ENCODE measurements around the gene DESI2. TPM values are rescaled to one million over a fixed set of nuclear protein-coding genes. Genes with fewer than 3 reads are reported as not detected.
A peak's percentile ranks its signal among the peaks of the same experiment; 100 is the strongest.

The DESI2 gene
- total and polyA plus RNA-seq, 2 donors (not counting 1 experiment from before 2014, with no cell fraction given) = 40.2 to 47.2 TPM

- Histone ChIP-seq H2AFZ (ENCODE audit: low read length) (no peak overlapping the region), H3K9ac (ENCODE audit: insufficient read depth, low read length) (no peak overlapping the region), H3K4me2 (ENCODE audit: extremely low read depth, insufficient read depth, low read length) (peak overlapping the region; percentile 60), H3K79me2 (ENCODE audit: control insufficient read depth, insufficient read depth, low read length) (peaks cover 47% of the 10 kb centered on the region), H3K27me3 (ENCODE audit: control insufficient read depth, insufficient read depth, low read length) (no peaks in the 10 kb centered on the region), H4K20me1 (ENCODE audit: control insufficient read depth, extremely low read depth, insufficient read depth, low read length) (no peaks in the 10 kb centered on the region), H3K9me3 (ENCODE audit: control insufficient read depth, insufficient read depth, low read depth, low read length) (no peaks in the 10 kb centered on the region), H3K4me1 (ENCODE audit: control insufficient read depth, extremely low read depth, insufficient read depth, low read length) (peaks cover 4% of the 10 kb centered on the region), H3K4me3 (replicated peaks in 1 of 4; ENCODE audit: control extremely low read depth in 1 of 4, insufficient read depth in 1 of 4, low read depth in 3 of 4, low read length in 4 of 4) (peak overlapping the region; percentile 70 to 97 (median 85)), H3K27ac (ENCODE audit: insufficient read depth, low read length) (peak overlapping the region; percentile 82), H3K36me3 (ENCODE audit: control insufficient read depth, insufficient read depth, low read length) (peaks cover 2% of the 10 kb centered on the region)
- TF ChIP-seq EZH2 (IDR thresholded peaks at IDR 0.05; ENCODE audit: low read length, missing control alignments) = no peak
- TF ChIP-seq CTCF (conservative IDR thresholded peaks at IDR 0.05 in 1 of 2, IDR thresholded peaks at IDR 0.05 in 1 of 2; ENCODE audit: low read depth in 1 of 2, low read length in 2 of 2) = no peak
- DNase-seq (ENCODE audit: low read depth in 2 of 2) = peak in 1 of 2 donors; percentile 15
These were observed 1.4 kb downstream of the DESI2 start for GRCh38 chr1:244654108-244655038.

- Histone ChIP-seq H3K4me1 (ENCODE audit: control insufficient read depth, extremely low read depth, insufficient read depth, low read length) (peaks cover 4% of the 10 kb centered on the region), H2AFZ (ENCODE audit: low read length) (no peak overlapping the region), H3K9me3 (ENCODE audit: control insufficient read depth, insufficient read depth, low read depth, low read length) (no peaks in the 10 kb centered on the region), H3K36me3 (ENCODE audit: control insufficient read depth, insufficient read depth, low read length) (peaks cover 2% of the 10 kb centered on the region), H3K4me2 (ENCODE audit: extremely low read depth, insufficient read depth, low read length) (peak overlapping the region; percentile 60), H3K4me3 (replicated peaks in 1 of 4; ENCODE audit: control extremely low read depth in 1 of 4, insufficient read depth in 1 of 4, low read depth in 3 of 4, low read length in 4 of 4) (peak overlapping the region in 3 of 4 experiments; percentile 12 to 97 (median 74)), H3K27me3 (ENCODE audit: control insufficient read depth, insufficient read depth, low read length) (no peaks in the 10 kb centered on the region), H3K27ac (ENCODE audit: insufficient read depth, low read length) (no peak overlapping the region), H3K9ac (ENCODE audit: insufficient read depth, low read length) (no peak overlapping the region), H3K79me2 (ENCODE audit: control insufficient read depth, insufficient read depth, low read length) (peaks cover 54% of the 10 kb centered on the region), H4K20me1 (ENCODE audit: control insufficient read depth, extremely low read depth, insufficient read depth, low read length) (no peaks in the 10 kb centered on the region)
- no peak for DNase-seq (ENCODE audit: low read depth in 2 of 2)
- TF ChIP-seq EZH2 (IDR thresholded peaks at IDR 0.05; ENCODE audit: low read length, missing control alignments) = no peak
- no peak for TF ChIP-seq CTCF (conservative IDR thresholded peaks at IDR 0.05 in 1 of 2, IDR thresholded peaks at IDR 0.05 in 1 of 2; ENCODE audit: low read depth in 1 of 2, low read length in 2 of 2)
These were observed 2.3 kb downstream of the DESI2 start for GRCh38 chr1:244655186-244655585.

GRCh38 chr1:244657421-244657820 lies 4.5 kb downstream of the DESI2 start:
- no peak overlapping the region for H3K9ac ChIP-seq (ENCODE audit: insufficient read depth, low read length)

More at GRCh38 chr1:244657421-244657820, 4.5 kb downstream of the DESI2 start:
- no peaks in the 10 kb centered on the region for H3K27me3 ChIP-seq (ENCODE audit: control insufficient read depth, insufficient read depth, low read length)
- peaks cover 4% of the 10 kb centered on the region for H3K4me1 ChIP-seq (ENCODE audit: control insufficient read depth, extremely low read depth, insufficient read depth, low read length)
- H3K36me3 ChIP-seq (ENCODE audit: control insufficient read depth, insufficient read depth, low read length) = peaks cover 2% of the 10 kb centered on the region
- H2AFZ ChIP-seq (ENCODE audit: low read length) = no peak overlapping the region
- no peak overlapping the region for H3K27ac ChIP-seq (ENCODE audit: insufficient read depth, low read length)
- H3K4me3 ChIP-seq (replicated peaks in 1 of 4; ENCODE audit: control extremely low read depth in 1 of 4, insufficient read depth in 1 of 4, low read depth in 3 of 4, low read length in 4 of 4) = no peak overlapping the region
- H4K20me1 ChIP-seq (ENCODE audit: control insufficient read depth, extremely low read depth, insufficient read depth, low read length) = no peaks in the 10 kb centered on the region
- DNase-seq (ENCODE audit: low read depth in 2 of 2) = no peak
- no peaks in the 10 kb centered on the region for H3K9me3 ChIP-seq (ENCODE audit: control insufficient read depth, insufficient read depth, low read depth, low read length)
- no peak for TF ChIP-seq EZH2 (IDR thresholded peaks at IDR 0.05; ENCODE audit: low read length, missing control alignments)
- H3K4me2 ChIP-seq (ENCODE audit: extremely low read depth, insufficient read depth, low read length) = no peak overlapping the region
- H3K79me2 ChIP-seq (ENCODE audit: control insufficient read depth, insufficient read depth, low read length) = peaks cover 58% of the 10 kb centered on the region

Data from fibroblast of lung (primary cell).